A673 (cell line): ENCODE measurements around the gene PIAS3. TPM values are rescaled to one million over a fixed set of nuclear protein-coding genes. Genes with fewer than 3 reads are reported as not detected.

ENCODE experiments used
- BruUV-seq: library from RNA; stranded (reverse); fragments of 400-500 nt; replicated peaks from 2 replicates; lab custom pipeline; 2021; lab: Mats Ljungman, UMichigan
- CTCF ChIA-PET: fragments of 300-600 bp; sonication (Branson Sonifier 250); formaldehyde crosslinking; loops from one replicate; lab custom pipeline; 2022; ENCODE audit warnings: antibody characterized with exemption; lab: Charles Lee
- POLR2A ChIA-PET: fragments of 300-600 bp; sonication (Branson Sonifier 250); formaldehyde crosslinking; loops from one replicate; lab custom pipeline; 2022; ENCODE audit warnings: antibody characterized with exemption; ENCODE audit not compliant: low non-redundant PET; lab: Charles Lee
- DNase-seq: peaks from one replicate; pipeline ENCODE4 v3.0.0-alpha.2; 2015; ENCODE audit warnings: low spot score
- H3K27ac ChIP-seq: fragments of 200-600 bp; sonication (generic); 2 replicates; pipeline ENCODE4 v1.5.1; 2016; ENCODE audit warnings: mixed run types, low read depth, mild to moderate bottlenecking, mixed read lengths, antibody characterized with exemption, low read length; ENCODE audit not compliant: poor library complexity, severe bottlenecking
- H3K27me3 ChIP-seq: fragments of 200-600 bp; sonication (generic); replicated peaks from 2 replicates; pipeline ENCODE4 v1.6.1; 2017; ENCODE audit warnings: mixed run types, low read depth, mild to moderate bottlenecking, mixed read lengths, antibody characterized with exemption, low read length; ENCODE audit not compliant: insufficient read depth, poor library complexity
- H3K36me3 ChIP-seq: fragments of 200-600 bp; sonication (generic); 2 replicates; pipeline ENCODE4 v1.6.1; 2016; ENCODE audit warnings: mixed run types, mild to moderate bottlenecking, mixed read lengths, antibody characterized with exemption, low read length; ENCODE audit not compliant: insufficient read depth, poor library complexity, severe bottlenecking
- H3K4me1 ChIP-seq: fragments of 200-600 bp; sonication (generic); 2 replicates; pipeline ENCODE4 v1.6.1; 2017; ENCODE audit warnings: mixed run types, mild to moderate bottlenecking, mixed read lengths, antibody characterized with exemption, low read length; ENCODE audit not compliant: insufficient read depth, poor library complexity, severe bottlenecking
- H3K4me3 ChIP-seq: fragments of 200-600 bp; sonication (generic); 2 replicates; pipeline ENCODE4 v1.5.1; 2016; ENCODE audit warnings: low read depth, mixed run types, mild to moderate bottlenecking, mixed read lengths, low read length; ENCODE audit not compliant: poor library complexity, severe bottlenecking
- H3K9me3 ChIP-seq: fragments of 200-600 bp; sonication (generic); 2 replicates; pipeline ENCODE4 v1.6.1; 2016; ENCODE audit warnings: mixed run types, low read depth, mild to moderate bottlenecking, mixed read lengths, antibody characterized with exemption, low read length; ENCODE audit not compliant: poor library complexity, severe bottlenecking
- CTCF ChIP-seq: fragments of 300-800, 200-600 bp; sonication (generic); conservative IDR thresholded peaks from 2 replicates; pipeline ENCODE4 v1.5.1; 2017; ENCODE audit warnings: low read depth, mild to moderate bottlenecking, antibody characterized with exemption, low read length, moderate library complexity, mixed read lengths
- EZH2 ChIP-seq: fragments of 200-600 bp; sonication (generic); IDR thresholded peaks from 2 replicates; pipeline ENCODE4 v1.6.1; 2017; ENCODE audit warnings: borderline replicate concordance, low read depth, mild to moderate bottlenecking, mixed read lengths, antibody characterized with exemption, low read length; ENCODE audit not compliant: poor library complexity, severe bottlenecking
- intact Hi-C: fragments of 100-400 bp; cut with micrococcal nuclease; formaldehyde crosslinking; loops from one replicate; pipeline ENCODE4 v1.10.0; 2022; ENCODE audit not compliant: unreplicated experiment
- total RNA-seq: library from RNA; stranded (reverse); gene quantifications from 2 replicates; pipeline ENCODE4 v1.2.3, GENCODE V29; 2021

PIAS3 gene
- total RNA-seq, 1 experiment from 2014 or later = 41.8 TPM

GRCh38 chr1:145806844-145807243 lies 52.0 kb downstream of the PIAS3 start:
- H3K27me3 ChIP-seq = no peaks in the 10 kb centered on the region
- no peak overlapping the region for H3K4me3 ChIP-seq
- TF ChIP-seq EZH2 = no peak
- no peak for TF ChIP-seq CTCF
- H3K4me1 ChIP-seq = peaks cover 15% of the 10 kb centered on the region
- H3K27ac ChIP-seq = no peak overlapping the region
- no peaks in the 10 kb centered on the region for H3K9me3 ChIP-seq
- intact Hi-C loops = loop anchor here (10.0 kb wide), 1 partner anchor 48 kb away; the partner anchor contains the start of gene PIAS3
- CTCF ChIA-PET = no interaction called here
- BruUV-seq = no TSS peak
- DNase-seq = no peak
- POLR2A ChIA-PET = interaction anchor here (0.6 kb wide), 1 partner anchor 12 kb away, joined by 3 read pairs; no protein-coding TSS in a partner anchor
- no peaks in the 10 kb centered on the region for H3K36me3 ChIP-seq

GRCh38 chr1:145806408-145806807 lies 52.5 kb downstream of the PIAS3 start:
- Histone ChIP-seq H3K27ac (no peak overlapping the region), H3K9me3 (no peaks in the 10 kb centered on the region), H3K4me1 (peaks cover 15% of the 10 kb centered on the region), H3K4me3 (no peak overlapping the region), H3K36me3 (no peaks in the 10 kb centered on the region), H3K27me3 (no peaks in the 10 kb centered on the region)
- POLR2A ChIA-PET = interaction anchor here (0.6 kb wide), 1 partner anchor 12 kb away, joined by 3 read pairs; no protein-coding TSS in a partner anchor
- no peak for DNase-seq
- CTCF ChIA-PET = no interaction called here
- BruUV-seq = no TSS peak
- intact Hi-C loops = loop anchor here (10.0 kb wide), 1 partner anchor 48 kb away; the partner anchor contains the start of gene PIAS3
- no peak for TF ChIP-seq CTCF
- TF ChIP-seq EZH2 = no peak

GRCh38 chr1:145805057-145805456 lies 53.8 kb downstream of the PIAS3 start:
- H3K4me3 ChIP-seq = no peak overlapping the region
- POLR2A ChIA-PET = no interaction called here

More at GRCh38 chr1:145805057-145805456, 53.8 kb downstream of the PIAS3 start:
- intact Hi-C loops = loop anchor here (10.0 kb wide), 1 partner anchor 50 kb away; the partner anchor contains the start of gene PIAS3
- TF ChIP-seq CTCF (no peak), EZH2 (no peak)
- Histone ChIP-seq H3K27ac (no peak overlapping the region), H3K9me3 (no peaks in the 10 kb centered on the region), H3K4me1 (peaks cover 15% of the 10 kb centered on the region), H3K27me3 (no peaks in the 10 kb centered on the region), H3K36me3 (no peaks in the 10 kb centered on the region)
- BruUV-seq = no TSS peak
- no peak for DNase-seq
- CTCF ChIA-PET = no interaction called here
